GM19099 (cell line): ENCODE data around the gene LILRB2.

ENCODE experiments used
- POLR2A ChIP-seq: IDR thresholded peaks from 3 replicates; pipeline ENCODE4 v1.6.1; 2011; ENCODE audit warnings: low read depth; ENCODE audit not compliant: insufficient read length; ENCODE audit errors: extremely low read depth

Gene LILRB2

DNA sequence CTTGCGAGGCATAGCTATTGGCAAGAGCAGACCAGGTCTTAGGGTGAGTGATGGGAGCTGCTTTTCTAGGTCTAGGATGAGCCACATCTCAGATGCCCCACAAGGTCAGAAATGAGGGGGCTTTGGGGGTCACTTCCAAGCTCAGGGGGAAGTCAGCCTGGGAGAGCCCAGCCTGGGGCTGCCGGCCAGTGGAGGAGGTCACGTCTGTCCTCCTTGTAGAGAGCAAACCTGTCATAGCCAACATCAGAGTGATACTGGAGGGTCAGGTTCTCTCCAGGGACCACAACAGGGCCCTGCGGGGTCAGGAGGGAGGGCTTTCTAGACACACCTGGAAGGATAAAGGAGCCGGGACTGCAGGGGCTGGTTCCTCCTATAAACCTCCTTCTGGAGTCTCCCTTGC lies 29.6 kb upstream of the LILRB2 start:
- no peak for TF ChIP-seq POLR2A

DNA sequence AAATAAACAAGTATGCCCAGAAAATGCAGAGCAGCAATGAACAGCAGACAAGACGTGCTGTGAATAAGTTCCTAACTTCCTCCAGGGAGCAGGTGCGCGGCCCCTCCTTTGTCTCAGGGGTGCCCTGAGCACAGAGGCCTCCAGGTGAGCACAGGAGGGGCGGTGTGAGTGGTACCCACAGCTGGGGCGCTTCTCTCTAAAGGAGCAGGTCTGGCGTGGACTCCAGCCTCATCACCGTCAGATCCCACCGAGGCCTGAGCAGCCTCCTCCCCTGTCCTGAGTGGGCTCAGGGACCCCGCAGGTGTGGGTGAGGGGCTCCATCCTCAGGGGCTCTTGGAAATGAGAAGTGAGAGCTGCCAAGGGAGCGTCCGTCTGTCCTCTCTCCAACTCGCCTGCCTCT lies 28.9 kb upstream of the LILRB2 start:
- no peak for TF ChIP-seq POLR2A

DNA sequence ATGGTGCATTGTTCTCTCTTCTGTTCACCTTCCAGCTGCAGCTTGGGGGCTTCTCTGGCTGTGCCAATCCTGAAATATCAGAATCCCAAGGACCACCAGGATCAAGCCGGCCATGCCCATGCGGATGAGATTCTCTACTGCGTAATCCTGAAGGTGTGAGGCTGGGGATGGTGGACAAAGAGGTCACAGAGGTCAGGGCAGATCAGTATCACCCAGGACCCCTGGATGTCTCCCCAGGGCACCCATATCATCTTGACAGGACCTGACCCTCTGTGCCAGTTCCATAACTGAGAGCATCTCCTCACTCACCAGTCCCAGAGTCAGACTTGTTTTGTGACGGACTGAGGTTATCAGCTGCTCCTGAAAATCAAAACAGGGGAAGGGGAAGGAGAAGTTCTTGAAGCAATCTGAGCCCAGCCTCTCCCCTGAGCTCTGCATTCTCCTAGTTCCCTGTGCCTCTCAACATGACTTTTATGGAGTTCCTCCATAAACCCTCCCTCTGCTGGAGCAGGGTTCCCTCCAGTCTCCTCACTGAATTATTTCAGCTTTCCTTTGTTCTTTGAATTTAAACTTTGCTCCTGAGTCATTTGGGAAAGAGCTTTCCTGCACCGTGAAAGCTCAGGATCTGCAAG lies 26.6 kb upstream of the LILRB2 start:
- TF ChIP-seq POLR2A, result no peak

DNA sequence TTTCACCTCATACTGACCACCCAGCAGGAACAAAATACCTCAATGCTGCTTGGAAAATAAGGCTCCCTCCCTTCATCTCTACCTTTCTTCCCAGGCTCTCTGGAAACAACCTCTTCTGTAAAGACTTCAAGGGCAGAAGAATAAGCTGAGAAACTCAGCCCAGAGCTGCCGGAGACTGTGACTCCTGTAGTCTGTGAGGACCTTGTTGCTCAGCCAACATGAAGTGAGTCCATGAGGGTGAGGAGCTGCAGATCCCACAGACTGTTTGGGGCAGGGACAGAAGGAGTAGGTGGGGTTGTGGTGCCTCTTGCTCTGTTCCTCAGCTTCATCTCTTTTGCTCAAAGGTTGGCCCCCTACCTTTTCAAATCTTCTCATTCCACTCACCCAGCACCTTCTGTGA lies 24.2 kb upstream of the LILRB2 start:
- no peak for TF ChIP-seq POLR2A

DNA sequence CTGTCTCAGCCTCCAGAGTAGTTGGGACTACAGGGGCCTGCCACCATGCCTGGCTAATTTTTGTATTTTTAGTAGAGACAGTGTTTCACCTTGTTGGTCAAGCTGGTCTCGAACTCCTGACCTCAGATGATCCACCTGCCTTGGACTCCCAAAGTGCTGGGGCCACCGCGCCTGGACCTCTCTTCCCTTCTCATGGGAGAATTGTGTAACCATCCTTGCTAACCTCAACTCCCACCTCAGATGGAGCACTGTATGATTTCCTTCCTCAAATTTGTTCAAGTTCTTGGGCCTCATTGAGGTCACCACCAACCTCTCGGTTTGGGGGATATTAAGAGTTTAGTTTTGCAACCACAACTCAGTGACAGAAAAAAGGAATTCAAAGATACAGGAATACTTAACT lies 21.3 kb upstream of the LILRB2 start:
- TF ChIP-seq POLR2A, result no peak

DNA sequence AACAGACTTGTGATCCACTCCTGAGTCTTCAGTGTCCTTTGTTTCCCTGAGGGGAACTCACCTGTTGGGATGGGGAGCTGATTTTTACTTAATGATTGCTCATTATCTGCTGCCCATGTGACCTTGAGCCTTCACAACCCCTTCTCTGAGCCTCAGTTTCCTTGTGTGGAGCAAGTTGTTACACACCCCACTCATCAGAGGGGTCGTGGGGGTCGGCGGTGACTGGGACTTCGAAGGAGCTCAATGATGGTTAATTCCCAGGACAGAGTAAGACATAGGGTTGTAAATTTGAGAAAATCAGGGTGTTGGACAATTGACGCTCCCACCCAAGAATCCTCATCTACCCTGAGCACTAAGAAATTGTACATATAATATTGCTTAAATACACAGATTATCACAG lies 18.6 kb upstream of the LILRB2 start:
- TF ChIP-seq POLR2A, result no peak

DNA sequence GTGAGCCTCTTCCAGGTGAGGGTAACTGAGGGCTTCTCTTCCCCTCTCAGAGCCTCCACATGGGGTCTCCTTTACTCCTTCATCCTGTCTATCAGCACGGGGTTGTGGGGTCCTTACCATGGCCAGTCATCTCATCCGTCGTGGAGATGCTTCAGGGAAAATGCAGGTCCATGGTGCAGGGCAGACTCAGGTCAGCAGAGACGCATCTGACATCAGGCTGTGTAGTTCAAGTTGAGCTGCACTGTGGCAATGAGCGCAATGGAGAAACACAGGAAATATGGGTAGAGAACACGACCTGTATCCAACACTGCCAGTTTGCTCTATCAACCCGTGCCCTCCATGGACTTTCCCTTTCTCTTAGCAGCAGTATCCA lies 18.2 kb upstream of the LILRB2 start:
- TF ChIP-seq POLR2A, result no peak

DNA sequence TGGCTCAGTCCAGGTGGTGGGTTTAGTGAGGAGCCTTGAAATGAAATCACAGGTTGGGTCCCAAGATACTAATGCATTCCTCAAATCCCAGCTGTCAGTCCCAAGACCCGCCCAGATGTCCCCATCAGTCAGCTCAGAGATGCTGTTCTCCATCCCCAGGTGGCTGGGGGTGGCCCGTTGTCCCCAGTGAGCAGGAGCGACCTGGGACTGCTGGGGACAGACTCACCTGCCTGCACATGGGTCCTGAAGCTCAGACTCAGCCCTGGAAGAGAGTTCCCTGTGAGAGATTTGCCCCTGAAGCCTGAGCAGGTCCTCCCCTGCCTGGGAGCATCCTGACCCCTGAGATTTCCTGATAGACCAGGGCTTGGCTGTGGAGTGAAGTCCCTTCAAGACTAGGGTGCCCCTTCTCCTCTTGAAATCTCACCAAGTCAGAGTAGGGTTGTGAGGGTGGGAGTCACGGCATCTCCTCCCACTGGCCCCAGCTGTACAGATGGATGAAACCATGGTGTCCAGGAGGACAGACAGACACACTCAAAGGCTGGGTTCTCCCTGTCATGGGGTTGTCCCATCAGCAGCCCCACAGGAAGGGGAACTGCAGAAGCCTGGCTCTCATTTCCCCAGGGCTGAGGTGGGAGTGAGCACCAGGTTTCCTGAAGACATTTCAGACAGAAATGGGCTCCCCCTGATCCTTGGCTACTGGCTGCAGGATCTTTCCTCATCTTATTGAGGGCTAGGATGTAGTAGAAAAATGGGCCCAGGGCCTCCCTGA lies 17.6 kb upstream of the LILRB2 start:
- TF ChIP-seq POLR2A, result no peak

DNA sequence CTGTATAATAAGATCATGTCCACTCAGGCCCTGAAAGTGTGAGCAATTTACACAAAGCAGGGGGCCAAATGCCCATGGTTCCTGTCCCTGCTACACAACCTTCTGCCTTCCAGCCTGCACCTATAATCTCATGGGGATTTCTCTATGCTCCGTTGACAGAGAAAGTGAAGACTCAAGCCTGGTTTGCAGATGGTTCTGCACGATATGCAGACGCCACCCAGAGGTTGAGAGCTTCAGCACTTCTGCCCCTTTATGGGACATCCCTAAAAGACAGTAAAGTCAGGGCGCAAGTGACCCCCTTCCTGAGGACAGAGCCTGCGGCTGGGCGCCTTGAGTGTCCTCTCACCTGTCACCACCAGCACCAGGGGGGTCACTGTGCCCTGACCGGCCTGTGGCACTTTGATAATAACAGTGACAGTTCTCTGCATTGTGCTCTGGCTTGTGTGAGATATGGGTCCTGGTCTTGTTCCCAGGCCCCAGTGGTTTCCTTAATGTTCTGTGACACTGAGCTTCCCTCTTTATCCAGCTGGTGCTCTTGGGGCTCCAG lies 16.9 kb upstream of the LILRB2 start:
- no peak for TF ChIP-seq POLR2A

DNA sequence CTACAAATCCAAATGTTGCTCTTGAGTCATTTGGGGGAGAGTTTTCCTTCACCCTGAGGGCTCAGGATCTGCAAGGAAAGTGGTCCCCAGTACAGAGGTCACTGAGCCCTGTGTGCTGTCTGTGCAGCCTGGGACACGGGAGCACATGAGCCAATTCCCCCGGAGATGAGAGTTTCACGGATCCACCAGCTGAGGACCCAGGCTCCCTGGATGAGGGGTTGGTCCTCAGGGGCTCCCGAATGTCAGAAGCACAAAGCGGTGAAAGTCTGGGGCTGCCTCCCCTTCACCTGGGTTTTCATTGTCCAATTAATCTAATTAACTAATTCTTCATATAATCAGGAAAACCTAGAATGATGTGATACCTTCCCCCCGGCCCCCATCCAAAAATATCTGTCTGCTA lies 13.6 kb upstream of the LILRB2 start:
- TF ChIP-seq POLR2A, result no peak

DNA sequence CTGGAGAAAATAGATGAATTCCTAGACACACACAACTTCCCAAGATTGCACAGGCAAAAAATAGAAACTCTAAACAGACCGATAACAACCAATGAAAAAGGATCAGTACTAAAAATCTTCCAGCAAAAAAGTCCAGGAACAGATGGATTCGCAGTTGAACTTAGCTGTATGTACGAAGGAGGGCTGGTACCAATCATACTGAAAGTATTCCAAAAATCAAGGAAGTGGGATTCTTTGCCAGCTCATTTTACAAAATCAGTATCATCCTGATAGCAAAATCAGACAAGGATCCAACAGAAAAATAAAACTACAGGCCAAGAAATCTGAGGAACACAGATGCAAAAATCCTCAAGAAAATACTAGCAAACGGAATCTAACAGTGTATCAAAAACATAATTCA lies 6.5 kb upstream of the LILRB2 start:
- no peak for TF ChIP-seq POLR2A

DNA sequence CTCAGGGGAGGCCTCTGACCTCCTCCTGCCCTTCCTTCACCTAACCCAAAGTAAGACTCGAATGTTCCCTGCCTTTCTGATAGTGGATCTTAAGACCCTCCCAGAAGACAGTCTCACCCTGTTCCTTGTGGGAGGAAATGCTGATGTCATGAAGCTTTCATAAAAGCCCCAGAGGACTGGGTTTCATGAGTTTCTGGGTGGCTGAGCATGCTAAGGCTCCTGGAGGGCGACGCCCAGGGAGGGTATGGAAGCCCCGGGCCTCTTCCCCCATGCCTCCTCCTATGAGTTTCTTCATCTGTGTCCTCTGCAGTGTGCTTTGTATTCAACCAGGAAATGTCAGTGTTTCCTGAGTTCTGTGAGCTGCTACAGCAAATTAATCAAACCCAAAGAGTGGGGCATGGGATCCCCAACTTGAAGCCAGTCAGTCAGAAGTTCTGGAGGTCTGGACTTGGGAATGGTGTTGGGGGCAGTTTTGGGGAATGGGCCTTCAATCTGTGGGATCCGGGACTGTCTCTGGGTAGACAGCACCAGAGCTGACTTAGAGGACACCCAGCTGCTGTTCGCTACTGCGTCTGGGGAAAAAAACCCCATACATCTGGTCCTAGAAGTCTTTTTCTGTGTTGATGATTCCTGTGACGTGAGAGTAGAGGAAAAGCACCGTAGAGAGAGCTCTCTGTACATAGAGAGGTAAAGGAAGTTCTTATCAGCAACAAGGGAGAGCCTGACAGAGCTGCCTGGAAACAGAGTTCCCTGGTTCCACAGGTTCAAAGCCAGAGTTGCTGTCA lies 2.0 kb upstream of the LILRB2 start:
- no peak for TF ChIP-seq POLR2A

DNA sequence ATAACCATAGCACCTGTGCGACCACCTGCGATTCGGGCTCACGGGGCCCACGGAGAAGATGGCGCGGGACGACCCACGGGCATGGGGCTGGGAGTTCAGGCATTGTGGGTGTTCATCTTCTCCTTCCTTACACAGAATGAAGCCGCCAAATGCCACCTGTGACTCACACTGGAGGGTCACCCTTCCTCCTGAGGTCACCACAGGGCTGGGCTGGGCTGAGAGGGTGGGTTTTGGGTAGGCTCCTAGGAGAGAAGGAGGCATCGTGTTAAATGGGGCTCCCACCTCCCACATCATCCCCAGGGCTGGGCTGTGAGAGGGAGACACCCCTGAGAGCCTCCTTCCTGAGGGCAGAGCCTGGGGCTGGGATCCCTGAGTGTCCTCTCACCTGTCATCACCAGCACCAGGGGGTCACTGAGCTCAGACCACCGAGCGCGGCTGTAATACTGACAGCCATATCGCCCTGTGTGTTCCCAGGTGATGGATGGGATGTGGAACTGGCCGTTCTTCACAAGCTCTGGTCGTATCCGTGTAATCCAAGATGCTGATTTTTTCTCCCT lies 1.4 kb downstream of the LILRB2 start:
- no peak for TF ChIP-seq POLR2A

DNA sequence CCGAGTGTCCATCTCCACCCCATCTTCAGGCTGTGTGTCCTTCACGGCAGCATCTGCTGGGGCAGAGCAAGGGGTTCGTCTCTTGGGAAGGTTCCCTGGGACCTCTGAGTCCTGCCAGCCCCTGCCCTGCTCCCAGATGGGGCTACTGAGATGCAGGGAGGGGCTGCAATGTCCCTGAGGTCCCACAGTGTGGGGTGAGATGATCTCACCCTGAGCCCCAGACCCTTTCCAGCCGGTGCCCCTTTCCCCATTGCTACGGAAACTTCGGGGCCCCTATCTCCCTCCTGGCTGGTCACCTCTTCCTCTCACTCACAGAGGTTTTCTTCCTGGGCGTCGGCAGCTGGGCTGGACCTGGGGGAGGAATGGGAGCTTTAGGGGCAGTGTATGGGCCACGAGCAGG lies 5.0 kb downstream of the LILRB2 start:
- no peak for TF ChIP-seq POLR2A

DNA sequence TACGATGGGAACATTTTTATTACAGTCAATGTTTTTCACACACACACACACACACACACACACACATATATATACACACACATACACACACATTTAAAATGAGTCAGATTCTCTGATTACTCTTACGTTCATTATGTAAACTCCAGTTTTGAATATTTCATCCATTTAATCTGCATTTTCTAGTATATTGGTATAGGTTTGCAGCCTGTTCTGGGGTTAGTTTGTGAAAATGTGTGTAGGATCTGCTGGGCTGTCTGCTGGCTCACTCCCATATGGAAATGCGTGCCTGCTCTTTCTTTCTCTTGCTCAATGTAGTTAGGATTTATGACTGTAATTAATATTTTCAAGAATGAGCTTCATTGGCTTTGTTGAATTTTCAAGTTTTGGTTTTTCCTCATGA lies 7.1 kb downstream of the LILRB2 start:
- no peak for TF ChIP-seq POLR2A
